Measurements from ENCODE around the gene ARHGAP28.

DNA sequence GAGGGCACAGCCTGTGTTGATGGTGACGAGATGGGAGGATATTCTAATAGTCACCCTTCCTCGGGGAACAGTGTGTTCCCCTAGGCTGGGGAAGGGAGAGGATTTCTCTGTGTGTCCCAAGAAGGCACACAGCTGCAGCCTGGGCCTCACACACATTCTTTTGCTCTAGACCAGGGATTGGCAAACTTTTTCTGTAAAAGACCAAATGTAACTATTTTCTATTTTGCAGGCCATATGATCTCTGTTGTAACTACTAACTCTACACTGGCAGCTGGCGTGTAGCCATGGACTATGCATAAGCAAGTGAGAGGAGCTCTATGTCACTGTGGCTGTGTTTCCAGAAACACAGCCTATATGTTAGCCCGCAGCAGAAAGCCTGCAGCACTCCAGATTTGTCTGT lies 65.8 kb downstream of the ARHGAP28 start:
- TF ChIP-seq, protein P1, sequence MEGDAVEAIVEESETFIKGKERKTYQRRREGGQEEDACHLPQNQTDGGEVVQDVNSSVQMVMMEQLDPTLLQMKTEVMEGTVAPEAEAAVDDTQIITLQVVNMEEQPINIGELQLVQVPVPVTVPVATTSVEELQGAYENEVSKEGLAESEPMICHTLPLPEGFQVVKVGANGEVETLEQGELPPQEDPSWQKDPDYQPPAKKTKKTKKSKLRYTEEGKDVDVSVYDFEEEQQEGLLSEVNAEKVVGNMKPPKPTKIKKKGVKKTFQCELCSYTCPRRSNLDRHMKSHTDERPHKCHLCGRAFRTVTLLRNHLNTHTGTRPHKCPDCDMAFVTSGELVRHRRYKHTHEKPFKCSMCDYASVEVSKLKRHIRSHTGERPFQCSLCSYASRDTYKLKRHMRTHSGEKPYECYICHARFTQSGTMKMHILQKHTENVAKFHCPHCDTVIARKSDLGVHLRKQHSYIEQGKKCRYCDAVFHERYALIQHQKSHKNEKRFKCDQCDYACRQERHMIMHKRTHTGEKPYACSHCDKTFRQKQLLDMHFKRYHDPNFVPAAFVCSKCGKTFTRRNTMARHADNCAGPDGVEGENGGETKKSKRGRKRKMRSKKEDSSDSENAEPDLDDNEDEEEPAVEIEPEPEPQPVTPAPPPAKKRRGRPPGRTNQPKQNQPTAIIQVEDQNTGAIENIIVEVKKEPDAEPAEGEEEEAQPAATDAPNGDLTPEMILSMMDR (IDR thresholded peaks at IDR 0.05): no peak
- TF ChIP-seq POLR2A (IDR thresholded peaks at IDR 0.05): no peak

Data from vagina (tissue), 2 donors.